PC-3 (cell line): ENCODE data around the gene POLR1D. TPM values are rescaled to one million over a fixed set of nuclear protein-coding genes. Genes with fewer than 3 reads are reported as not detected.

ENCODE experiments used
- ATAC-seq: fragments of 200-7000 bp; cut with Tn5 transposase; 2 replicates; pipeline ENCODE4 v1.9.1; 2020; ENCODE audit warnings: mild to moderate bottlenecking, moderate library complexity
- Bru-seq: library from RNA; stranded (reverse); fragments of 400-500 nt; gene quantifications from one replicate; lab custom pipeline; 2021; lab: Mats Ljungman, UMichigan
- BruChase-seq, 2 experiments: library from RNA; stranded (reverse); fragments of 400-500 nt; gene quantifications; one replicate each; lab custom pipeline; 2021; lab: Mats Ljungman, UMichigan
- BruUV-seq: library from RNA; stranded (reverse); fragments of 400-500 nt; replicated peaks from 2 replicates; lab custom pipeline; 2021; lab: Mats Ljungman, UMichigan
- CTCF ChIA-PET: fragments of 300-600 bp; sonication (Branson Sonifier 250); formaldehyde crosslinking; loops from one replicate; lab custom pipeline; 2022; ENCODE audit warnings: antibody characterized with exemption; lab: Charles Lee
- POLR2A ChIA-PET: fragments of 300-600 bp; sonication (Branson Sonifier 250); formaldehyde crosslinking; loops from one replicate; lab custom pipeline; 2022; ENCODE audit warnings: antibody characterized with exemption; ENCODE audit not compliant: unreplicated experiment; lab: Charles Lee
- DNase-seq: peaks from one replicate; pipeline ENCODE4 v3.0.0-alpha.2; 2015
- H2AFZ ChIP-seq: fragments of 300-600 bp; sonication (generic); 2 replicates; pipeline ENCODE4 v1.6.0; 2016; ENCODE audit warnings: antibody characterized with exemption, low read length
- H3F3A ChIP-seq: fragments of 300-600 bp; sonication (generic); one replicate; pipeline ENCODE4 v1.6.0; 2017; ENCODE audit warnings: antibody characterized with exemption, low read length, control low read depth, mild to moderate bottlenecking; ENCODE audit not compliant: unreplicated experiment
- H3K27ac ChIP-seq: fragments of 300-600 bp; sonication (generic); 2 replicates; pipeline ENCODE4 v1.5.1; 2016; ENCODE audit warnings: mild to moderate bottlenecking, low read length
- H3K27me3 ChIP-seq: fragments of 300-600 bp; sonication (generic); 2 replicates; pipeline ENCODE4 v1.6.1; 2016; ENCODE audit warnings: low read length, mixed read lengths
- H3K36me3 ChIP-seq: fragments of 300-600 bp; sonication (generic); 2 replicates; pipeline ENCODE4 v1.6.1; 2016; ENCODE audit warnings: low read depth, mixed run types, low read length, mixed read lengths
- H3K4me1 ChIP-seq: fragments of 300-600 bp; sonication (generic); 2 replicates; pipeline ENCODE4 v1.5.1; 2016; ENCODE audit warnings: low read length; ENCODE audit not compliant: insufficient read depth
- H3K4me2 ChIP-seq: fragments of 300-600 bp; sonication (generic); 2 replicates; pipeline ENCODE4 v1.6.0; 2016; ENCODE audit warnings: low read length
- H3K4me3 ChIP-seq: fragments of 300-600 bp; sonication (generic); 2 replicates; pipeline ENCODE4 v1.5.1; 2016; ENCODE audit warnings: mild to moderate bottlenecking, low read length, mixed read lengths
- H3K79me2 ChIP-seq: fragments of 300-600 bp; sonication (generic); 2 replicates; pipeline ENCODE4 v1.6.1; 2017; ENCODE audit warnings: low read length, mixed read lengths
- H3K9ac ChIP-seq: fragments of 300-600 bp; sonication (generic); 2 replicates; pipeline ENCODE4 v1.6.0; 2016; ENCODE audit warnings: mild to moderate bottlenecking, low read length
- H3K9me2 ChIP-seq: fragments of 300-600 bp; sonication (generic); replicated peaks from 2 replicates; pipeline ENCODE4 v1.6.1; 2016; ENCODE audit warnings: mixed run types, low read length, mixed read lengths
- H3K9me3 ChIP-seq: fragments of 300-600 bp; sonication (generic); 2 replicates; pipeline ENCODE4 v1.6.1; 2016; ENCODE audit warnings: low read length, mixed read lengths
- H4K20me1 ChIP-seq: fragments of 300-600 bp; sonication (generic); 2 replicates; pipeline ENCODE4 v1.6.1; 2016; ENCODE audit warnings: low read length, mixed read lengths
- EZH2 ChIP-seq: fragments of 300-600 bp; sonication (generic); IDR thresholded peaks from one replicate; pipeline ENCODE4 v1.6.1; 2017; ENCODE audit warnings: antibody characterized with exemption, mild to moderate bottlenecking, low read length; ENCODE audit not compliant: unreplicated experiment
- EZH2phosphoT487 ChIP-seq: fragments of 300-600 bp; sonication (generic); IDR thresholded peaks from 2 replicates; pipeline ENCODE4 v1.6.1; 2018; ENCODE audit warnings: mild to moderate bottlenecking, antibody characterized with exemption, low read length, borderline replicate concordance
- intact Hi-C: fragments of 100-400 bp; cut with micrococcal nuclease; formaldehyde crosslinking; loops from 2 replicates; pipeline ENCODE4 v1.9.0; 2023
- long read RNA-seq: library from polyadenylated mRNA; unstranded; transcript quantifications from one replicate; pipeline ENCODE4 v2.0.0, GENCODE V29; 2021; ENCODE audit not compliant: unreplicated experiment
- total RNA-seq: library from RNA; depleted of rRNA; stranded (reverse); fragments of >200 nt; gene quantifications from 2 replicates; pipeline ENCODE4 v1.2.3, GENCODE V29; 2014; rRNA removed
- TF ChIP-seq, protein P1 (sequence below): fragments of 300-600 bp; sonication (generic); conservative IDR thresholded peaks from 2 replicates; pipeline ENCODE4 v1.5.1; 2017; ENCODE audit warnings: antibody characterized with exemption, low read depth, mild to moderate bottlenecking, low read length

POLR1D gene, protein sequence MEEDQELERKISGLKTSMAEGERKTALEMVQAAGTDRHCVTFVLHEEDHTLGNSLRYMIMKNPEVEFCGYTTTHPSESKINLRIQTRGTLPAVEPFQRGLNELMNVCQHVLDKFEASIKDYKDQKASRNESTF
- total RNA-seq = 97.2 and 97.9 TPM in 2 replicates
- Bru-seq, nascent RNA = percentile 59 among the genes with signal in this experiment
- percentile 66 among the genes with signal in this experiment for BruChase-seq, experiment 1, labeled RNA remaining after a 6-hour chase
- percentile 63 among the genes with signal in this experiment for BruChase-seq, experiment 2, labeled RNA remaining after a 2-hour chase
- long read RNA-seq, transcript POLR1D-201 (2 exons, 1,166 nt) = minor isoform, 10 of 68 reads
- long read RNA-seq, transcript POLR1D-203 (3 exons, 2,036 nt) = major isoform, 28 of 68 reads
- long read RNA-seq, partial matches to known transcripts = 1 of 68 reads
- long read RNA-seq, other reads (novel, unspliced or antisense) = 23 of 68 reads

DNA sequence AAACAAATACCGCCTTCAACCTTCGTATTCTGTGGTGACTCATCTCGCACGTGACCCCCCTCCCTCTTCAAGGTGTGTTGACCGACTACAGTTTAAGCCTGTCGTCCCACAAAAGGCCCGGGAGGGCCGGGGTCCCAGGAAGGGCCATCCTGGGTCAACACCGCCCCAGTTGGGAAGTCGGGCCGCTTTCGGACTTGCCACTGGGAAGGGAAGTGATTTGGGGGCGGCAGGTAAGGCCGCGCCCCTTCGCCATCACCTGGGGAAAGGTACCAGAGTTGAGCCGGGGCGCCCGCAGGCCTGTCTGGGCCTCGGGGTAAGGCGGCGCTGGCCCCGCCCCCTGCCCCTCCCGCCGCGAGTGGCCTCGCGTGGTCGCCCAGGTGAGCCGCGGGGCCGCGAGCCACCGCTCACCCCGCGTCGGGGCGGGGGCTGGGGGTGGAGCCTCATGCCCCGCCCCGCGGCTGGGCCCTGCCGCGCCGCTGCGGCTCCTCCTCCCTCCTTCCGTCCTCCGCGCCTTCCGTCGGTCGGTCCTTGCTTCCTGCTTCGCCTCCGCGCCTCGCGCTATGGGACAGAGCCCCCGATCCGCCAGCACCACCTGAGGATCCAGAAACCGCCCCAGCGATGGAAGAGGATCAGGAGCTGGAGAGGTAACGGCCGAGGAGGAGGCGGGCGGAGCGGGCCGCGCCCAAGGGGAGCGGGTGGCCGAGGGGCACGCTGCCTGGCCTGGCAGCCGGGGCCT, at the start of gene POLR1D:
Gene POLR1D (plus strand): TSS at position 527 of the 736 bp plus-strand sequence. CDS start 92 bp downstream, at position 619.
- peak within 1 kb of the TSS; percentile 84 for H3K27ac ChIP-seq
- ChIA-PET POLR2A (no interaction called here), CTCF (interaction anchor here (0.8 to 1.0 kb wide), 2 partner anchors 65 to 89 kb away, joined by 3 read pairs; no protein-coding TSS in a partner anchor)
- H3K9ac ChIP-seq = peak within 1 kb of the TSS; percentile 93
- H3K4me2 ChIP-seq = peak within 1 kb of the TSS; percentile 96
- no peaks in the 10 kb centered on the region for H3K9me3 ChIP-seq
- H3K9me2 ChIP-seq = no peaks in the 10 kb centered on the region
- H2AFZ ChIP-seq = peak within 1 kb of the TSS; percentile 93
- peak; percentile 91 for DNase-seq
- H3K4me1 ChIP-seq = peaks cover 35% of the 10 kb centered on the region
- peak within 1 kb of the TSS; percentile 94 for H3K4me3 ChIP-seq
- no peaks in the 10 kb centered on the region for H3F3A ChIP-seq
- TF ChIP-seq EZH2phosphoT487 = no peak
- TF ChIP-seq, protein P1, sequence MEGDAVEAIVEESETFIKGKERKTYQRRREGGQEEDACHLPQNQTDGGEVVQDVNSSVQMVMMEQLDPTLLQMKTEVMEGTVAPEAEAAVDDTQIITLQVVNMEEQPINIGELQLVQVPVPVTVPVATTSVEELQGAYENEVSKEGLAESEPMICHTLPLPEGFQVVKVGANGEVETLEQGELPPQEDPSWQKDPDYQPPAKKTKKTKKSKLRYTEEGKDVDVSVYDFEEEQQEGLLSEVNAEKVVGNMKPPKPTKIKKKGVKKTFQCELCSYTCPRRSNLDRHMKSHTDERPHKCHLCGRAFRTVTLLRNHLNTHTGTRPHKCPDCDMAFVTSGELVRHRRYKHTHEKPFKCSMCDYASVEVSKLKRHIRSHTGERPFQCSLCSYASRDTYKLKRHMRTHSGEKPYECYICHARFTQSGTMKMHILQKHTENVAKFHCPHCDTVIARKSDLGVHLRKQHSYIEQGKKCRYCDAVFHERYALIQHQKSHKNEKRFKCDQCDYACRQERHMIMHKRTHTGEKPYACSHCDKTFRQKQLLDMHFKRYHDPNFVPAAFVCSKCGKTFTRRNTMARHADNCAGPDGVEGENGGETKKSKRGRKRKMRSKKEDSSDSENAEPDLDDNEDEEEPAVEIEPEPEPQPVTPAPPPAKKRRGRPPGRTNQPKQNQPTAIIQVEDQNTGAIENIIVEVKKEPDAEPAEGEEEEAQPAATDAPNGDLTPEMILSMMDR = no peak
- TF ChIP-seq EZH2 = no peak
- peaks cover 82% of the 10 kb centered on the region for H3K79me2 ChIP-seq
- H3K27me3 ChIP-seq = no peaks in the 10 kb centered on the region
- no TSS peak for BruUV-seq
- peaks cover 16% of the 10 kb centered on the region; the same call in 1 of the 2 replicates for H3K36me3 ChIP-seq
- intact Hi-C loops = loop anchor here (2.0 to 5.0 kb wide), 4 partner anchors 36 to 205 kb away; partner anchors contain the start of gene MTIF3
- peak; percentile 60 for ATAC-seq
- H4K20me1 ChIP-seq = peaks cover 49% of the 10 kb centered on the region

DNA sequence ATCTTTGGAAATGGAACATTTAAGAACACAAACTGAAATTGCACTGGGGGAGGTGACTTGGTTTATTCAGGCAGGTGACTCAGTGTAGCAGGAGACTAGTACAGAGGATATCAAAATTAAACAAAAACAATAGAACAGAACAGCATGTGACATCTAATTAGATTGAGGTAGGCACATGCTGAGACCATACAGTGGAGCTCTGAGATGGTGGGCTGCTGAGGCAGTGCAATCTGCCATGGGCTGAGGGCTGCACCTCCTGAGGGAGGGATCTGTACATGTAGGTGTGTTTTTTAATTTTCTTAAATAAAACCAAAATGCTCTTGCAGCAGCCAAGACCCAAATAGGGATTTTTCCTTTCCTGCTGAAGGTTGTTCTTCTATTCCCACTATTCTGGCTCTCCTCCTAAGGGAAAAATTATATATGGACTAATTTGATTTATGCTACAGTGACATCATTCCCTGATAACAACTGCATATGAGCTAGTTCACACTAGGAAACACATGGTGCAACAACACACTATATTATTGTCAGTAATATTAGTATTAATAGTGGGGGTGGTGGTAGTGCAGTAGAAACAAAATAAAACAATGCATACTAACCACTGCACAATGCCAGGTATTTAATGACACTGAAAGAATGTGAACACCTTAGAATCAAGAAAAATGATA, 49.3 kb upstream of the POLR1D start:
- no peak for DNase-seq
- H3K9me3 ChIP-seq = no peaks in the 10 kb centered on the region
- H3K9me2 ChIP-seq = no peaks in the 10 kb centered on the region
- ChIA-PET CTCF (no interaction called here), POLR2A (no interaction called here)
- peaks cover 3% of the 10 kb centered on the region for H3K36me3 ChIP-seq
- peak overlapping the region; percentile 19; the same call in 1 of the 2 replicates for H3K9ac ChIP-seq
- H4K20me1 ChIP-seq = no peaks in the 10 kb centered on the region
- ATAC-seq = no peak
- TF ChIP-seq EZH2phosphoT487 = no peak
- TF ChIP-seq, protein P1 = no peak
- no peak for TF ChIP-seq EZH2
- no TSS peak for BruUV-seq
- H3F3A ChIP-seq = no peaks in the 10 kb centered on the region
- no peaks in the 10 kb centered on the region for H3K27me3 ChIP-seq
- H3K4me1 ChIP-seq = peaks cover 26% of the 10 kb centered on the region
- no peak overlapping the region for H3K4me3 ChIP-seq
- peak overlapping the region; percentile 71; the same call in 1 of the 2 replicates for H3K4me2 ChIP-seq
- H3K79me2 ChIP-seq = 0 out of 2 replicates have a peak, but pooled peaks cover 7% of the 10 kb centered on the region
- H3K27ac ChIP-seq = peak overlapping the region; percentile 78
- intact Hi-C loops = no loop called here
- H2AFZ ChIP-seq = no peak overlapping the region
